Ascending aorta (tissue), 2 donors: ENCODE data around the gene INPP5B. TPM values are rescaled to one million over a fixed set of nuclear protein-coding genes. Genes with fewer than 3 reads are reported as not detected.

Source experiments
- DNase-seq, 2 donors: peaks; one replicate each; pipeline ENCODE4 v3.0.0-alpha.2; 2019; ENCODE audit warnings: low spot score in 2 of 2
- H3K27ac ChIP-seq, 2 donors: fragments of 200-600 bp; sonication (generic); one replicate each; pipeline ENCODE4 v1.5.1; 2016 to 2017; ENCODE audit warnings: mild to moderate bottlenecking in 1 of 2
- H3K27me3 ChIP-seq: fragments of 200-600 bp; sonication (generic); one replicate; pipeline ENCODE4 v1.5.1; 2017
- H3K36me3 ChIP-seq, 2 donors: fragments of 200-600 bp; sonication (generic); one replicate each; pipeline ENCODE4 v1.5.1; 2016
- H3K4me1 ChIP-seq, 2 donors: fragments of 200-600 bp; sonication (generic); one replicate each; pipeline ENCODE4 v1.5.1; 2016 to 2017; ENCODE audit warnings: mild to moderate bottlenecking in 1 of 2
- H3K4me3 ChIP-seq, 2 donors: fragments of 200-600 bp; sonication (generic); one replicate each; pipeline ENCODE4 v1.5.1; 2016 to 2017; ENCODE audit warnings: mild to moderate bottlenecking in 1 of 2
- H3K9me3 ChIP-seq, 2 donors: fragments of 200-600 bp; sonication (generic); one replicate each; pipeline ENCODE4 v1.5.1; 2016
- intact Hi-C: fragments of 100-400 bp; cut with DNase I; formaldehyde crosslinking; loops from one replicate; pipeline ENCODE4 v1.15.1; 2023
- total RNA-seq: library from RNA; depleted of rRNA; stranded (reverse); fragments of >200 nt; gene quantifications from one replicate; pipeline ENCODE4 v1.1.0, GENCODE V29; 2016
- TF ChIP-seq, protein P1 (sequence below), 3 experiments: fragments of 200-600 bp in 2 of 3; fragments of 450-650 bp in 1 of 3; sonication (generic) in 2 of 3; IDR thresholded peaks; one replicate each; pipeline ENCODE4 v1.5.1; 2016 to 2019; ENCODE audit warnings: antibody characterized with exemption in 3 of 3, mild to moderate bottlenecking in 1 of 3, moderate library complexity in 1 of 3

Gene INPP5B
- total RNA-seq, 1 donor from 2014 or later = 11.7 TPM

DNA sequence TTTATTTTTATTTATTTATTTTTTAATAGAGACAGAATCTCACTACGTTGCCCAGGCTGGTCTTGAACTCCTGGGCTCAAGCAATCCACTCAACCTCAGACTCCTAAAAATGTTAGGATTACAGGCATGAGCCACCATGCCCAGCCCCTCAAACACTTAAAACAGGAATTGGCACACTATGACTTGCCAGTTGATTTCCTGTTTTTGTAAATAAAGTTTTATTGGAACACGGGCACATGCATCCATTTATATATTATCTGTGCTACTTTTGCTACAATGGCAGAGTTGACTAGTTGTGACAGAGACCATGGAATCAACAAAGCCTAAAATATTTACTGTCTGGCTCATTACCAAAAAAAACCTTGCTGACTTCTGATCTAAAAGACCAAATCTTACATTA lies 122.9 kb downstream of the INPP5B start:
- H3K36me3 ChIP-seq = peaks cover 53 to 55% of the 10 kb centered on the region in 2 donors
- TF ChIP-seq, protein P1, sequence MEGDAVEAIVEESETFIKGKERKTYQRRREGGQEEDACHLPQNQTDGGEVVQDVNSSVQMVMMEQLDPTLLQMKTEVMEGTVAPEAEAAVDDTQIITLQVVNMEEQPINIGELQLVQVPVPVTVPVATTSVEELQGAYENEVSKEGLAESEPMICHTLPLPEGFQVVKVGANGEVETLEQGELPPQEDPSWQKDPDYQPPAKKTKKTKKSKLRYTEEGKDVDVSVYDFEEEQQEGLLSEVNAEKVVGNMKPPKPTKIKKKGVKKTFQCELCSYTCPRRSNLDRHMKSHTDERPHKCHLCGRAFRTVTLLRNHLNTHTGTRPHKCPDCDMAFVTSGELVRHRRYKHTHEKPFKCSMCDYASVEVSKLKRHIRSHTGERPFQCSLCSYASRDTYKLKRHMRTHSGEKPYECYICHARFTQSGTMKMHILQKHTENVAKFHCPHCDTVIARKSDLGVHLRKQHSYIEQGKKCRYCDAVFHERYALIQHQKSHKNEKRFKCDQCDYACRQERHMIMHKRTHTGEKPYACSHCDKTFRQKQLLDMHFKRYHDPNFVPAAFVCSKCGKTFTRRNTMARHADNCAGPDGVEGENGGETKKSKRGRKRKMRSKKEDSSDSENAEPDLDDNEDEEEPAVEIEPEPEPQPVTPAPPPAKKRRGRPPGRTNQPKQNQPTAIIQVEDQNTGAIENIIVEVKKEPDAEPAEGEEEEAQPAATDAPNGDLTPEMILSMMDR (IDR thresholded peaks at IDR 0.05) = no peak

DNA sequence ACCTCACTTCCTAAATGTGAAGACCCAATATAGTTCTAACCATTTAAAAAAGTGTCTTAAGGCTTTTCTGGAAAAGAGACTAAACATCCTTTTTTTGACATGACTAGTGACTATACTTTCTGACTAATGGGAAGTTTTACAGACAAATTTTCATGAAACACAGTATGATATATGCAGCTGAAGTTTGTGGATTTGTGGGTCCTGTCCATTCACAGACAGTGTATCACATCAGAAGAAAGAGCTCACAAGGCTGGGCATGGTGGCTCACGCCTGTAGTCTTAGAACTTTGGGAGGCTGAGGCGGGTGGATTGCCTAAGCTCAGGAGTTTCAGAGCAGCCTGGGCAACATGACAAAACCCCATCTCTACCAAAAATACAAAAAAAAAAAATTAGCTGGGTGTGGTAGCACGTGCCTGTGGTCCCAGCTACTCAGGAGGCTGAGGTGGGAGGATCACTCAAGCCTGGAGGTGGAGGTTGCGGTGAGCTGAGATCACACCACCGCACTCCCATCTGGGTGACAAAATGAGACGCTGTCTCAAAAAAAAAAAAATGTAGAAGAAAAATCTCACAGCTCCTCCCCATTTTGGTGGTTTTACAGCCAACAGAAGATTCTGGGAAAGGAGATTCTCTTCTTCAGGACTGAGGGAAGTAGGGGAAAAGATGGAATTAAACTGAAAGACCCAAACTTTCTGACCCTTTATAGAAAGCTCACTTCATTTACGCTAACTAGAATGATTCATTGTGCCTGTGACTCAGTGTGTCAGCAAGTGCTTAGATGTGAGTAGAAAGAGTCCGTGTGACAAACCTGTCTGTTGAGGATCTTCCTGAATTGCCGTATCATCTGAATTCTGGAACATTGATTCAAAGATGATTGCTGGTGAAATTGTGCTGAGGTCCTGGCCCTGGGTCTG lies 123.7 kb downstream of the INPP5B start:
- Histone ChIP-seq H3K27me3 (no peaks in the 10 kb centered on the region), H3K9me3 (no peaks in the 10 kb centered on the region), H3K36me3 (peaks cover 51 to 53% of the 10 kb centered on the region in 2 donors), H3K4me1 (no peaks in the 10 kb centered on the region), H3K4me3 (no peak overlapping the region), H3K27ac (no peak overlapping the region)
- intact Hi-C loops = no loop called here
- TF ChIP-seq, protein P1 (IDR thresholded peaks at IDR 0.05) = no peak
- DNase-seq = no peak

More for the DNA sequence above, 122.9 kb downstream of the INPP5B start:
- intact Hi-C loops = no loop called here
- Histone ChIP-seq H3K27ac (no peak overlapping the region), H3K9me3 (no peaks in the 10 kb centered on the region), H3K4me3 (no peak overlapping the region), H3K4me1 (no peaks in the 10 kb centered on the region), H3K27me3 (no peaks in the 10 kb centered on the region)
- no peak for DNase-seq

DNA sequence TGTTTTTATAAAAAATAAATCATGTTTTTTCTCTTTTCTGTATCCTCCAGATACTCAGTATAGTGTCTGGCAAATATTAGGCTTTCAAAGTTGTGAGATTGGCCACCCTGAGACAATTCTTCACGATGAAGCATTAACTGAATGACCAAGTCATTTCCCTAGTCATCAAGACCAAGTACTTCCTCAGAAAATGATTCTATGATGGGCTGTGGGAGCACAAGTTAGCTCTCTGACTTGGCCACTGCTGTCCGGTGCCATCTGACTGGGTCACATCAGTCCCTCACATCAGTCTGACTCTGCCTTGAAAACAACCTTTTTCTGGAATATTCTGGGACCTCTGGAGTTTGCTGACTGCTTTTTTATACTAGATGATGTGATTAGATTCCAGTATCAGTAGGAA lies 125.4 kb downstream of the INPP5B start:
- Histone ChIP-seq H3K27ac (no peak overlapping the region), H3K36me3 (peaks cover 53 to 63% of the 10 kb centered on the region in 2 donors), H3K4me3 (no peak overlapping the region), H3K27me3 (no peaks in the 10 kb centered on the region), H3K9me3 (no peaks in the 10 kb centered on the region), H3K4me1 (no peaks in the 10 kb centered on the region)
- TF ChIP-seq, protein P1 (IDR thresholded peaks at IDR 0.05) = no peak
- intact Hi-C loops = no loop called here
- no peak for DNase-seq

DNA sequence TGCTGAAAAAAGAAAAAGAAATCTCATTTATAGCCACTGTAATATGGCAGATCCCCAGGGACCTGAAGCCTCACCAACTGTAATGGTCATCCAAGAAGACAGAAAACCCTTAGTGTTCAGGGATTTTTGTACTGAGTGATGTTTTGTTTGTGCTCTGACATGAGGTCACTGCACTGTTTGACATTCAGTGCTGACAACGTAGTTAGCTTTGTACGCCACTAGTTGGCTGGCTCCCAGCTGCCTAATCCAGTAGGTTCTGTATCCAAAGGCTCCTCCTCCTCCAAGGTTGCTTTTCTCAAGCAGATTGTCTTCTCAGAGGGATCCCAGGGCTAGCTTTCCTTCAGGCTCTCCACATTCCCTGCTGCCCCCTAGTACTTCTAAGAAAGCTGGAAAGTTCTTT lies 129.4 kb downstream of the INPP5B start:
- H3K27me3 ChIP-seq = no peaks in the 10 kb centered on the region
- no peaks in the 10 kb centered on the region for H3K4me1 ChIP-seq
- intact Hi-C loops = no loop called here
- no peaks in the 10 kb centered on the region for H3K9me3 ChIP-seq
- H3K27ac ChIP-seq = no peak overlapping the region
- TF ChIP-seq, protein P1 (IDR thresholded peaks at IDR 0.05) = no peak
- H3K4me3 ChIP-seq = no peak overlapping the region
- DNase-seq = no peak
- H3K36me3 ChIP-seq = peaks cover 44 to 67% of the 10 kb centered on the region in 2 donors

DNA sequence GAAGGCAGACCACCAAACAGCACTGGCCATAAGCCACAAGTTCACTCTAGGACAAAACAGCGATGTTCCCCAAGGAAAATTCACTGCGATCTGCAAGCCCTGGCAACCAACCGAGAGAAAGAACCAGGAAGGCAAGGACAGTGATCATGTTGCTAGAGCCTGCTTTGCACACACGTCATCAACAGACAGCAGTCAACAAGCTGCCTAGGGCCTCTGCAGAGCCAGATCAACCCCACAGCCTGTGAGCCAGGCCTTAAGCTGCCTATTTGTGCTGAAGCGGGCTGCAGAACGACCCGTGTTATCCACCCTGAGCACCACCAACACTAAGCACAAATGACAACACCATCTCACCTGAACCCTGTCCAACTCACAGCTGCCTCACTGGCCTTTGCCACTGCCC lies 132.6 kb downstream of the INPP5B start:
- no peak for DNase-seq
- TF ChIP-seq, protein P1 (IDR thresholded peaks at IDR 0.05) = no peak
- Histone ChIP-seq H3K4me3 (no peak overlapping the region), H3K4me1 (peaks cover 0 to 2% of the 10 kb centered on the region in 2 donors), H3K9me3 (no peaks in the 10 kb centered on the region), H3K27ac (no peak overlapping the region), H3K27me3 (no peaks in the 10 kb centered on the region), H3K36me3 (peaks cover 21 to 37% of the 10 kb centered on the region in 2 donors)
- intact Hi-C loops = no loop called here
